CD4-positive, CD25-positive, alpha-beta regulatory T cell (primary cell): ENCODE data around the gene RAB7A. TPM values are rescaled to one million over a fixed set of nuclear protein-coding genes. Genes with fewer than 3 reads are reported as not detected.
A peak's percentile ranks its signal among the peaks of the same experiment; 100 is the strongest.
"Not testable (repeated sequence)": the region's sequence is repeated elsewhere in the genome, so short reads cannot be mapped to it uniquely, and the experiment has no call there.

Experiments used
- ATAC-seq, 2 donors: fragments of 150-1000 bp; cut with Tn5 transposase; one replicate each; pipeline ENCODE4 v1.10.0; 2021; ENCODE audit warnings: low read depth in 2 of 2, moderate number of reproducible peaks in 2 of 2, moderate library complexity in 1 of 2
- DNase-seq, 3 donors: peaks; one replicate each; pipeline versions ENCODE4 v3.0.0 to v3.0.0-alpha.2; 2012 to 2022; ENCODE audit warnings: mixed read lengths in 1 of 3
- H3K27ac ChIP-seq: one replicate; pipeline ENCODE4 v1.7.0; 2013; ENCODE audit warnings: mild to moderate bottlenecking, low read length; ENCODE audit not compliant: insufficient read depth, poor library complexity, severe bottlenecking
- H3K27me3 ChIP-seq: one replicate; pipeline ENCODE4 v1.7.0; 2013; ENCODE audit warnings: low read length; ENCODE audit not compliant: control insufficient read depth, insufficient read depth
- H3K36me3 ChIP-seq: one replicate; pipeline ENCODE4 v1.7.0; 2013; ENCODE audit warnings: mild to moderate bottlenecking, low read length, moderate library complexity; ENCODE audit not compliant: control insufficient read depth, insufficient read depth
- H3K4me1 ChIP-seq: 2 replicates; pipeline ENCODE4 v1.7.0; 2013; ENCODE audit warnings: mild to moderate bottlenecking, low read length; ENCODE audit not compliant: insufficient read depth, control insufficient read depth, poor library complexity, severe bottlenecking
- H3K4me3 ChIP-seq: one replicate; pipeline ENCODE4 v1.7.0; 2013; ENCODE audit warnings: low read depth, mild to moderate bottlenecking, low read length, moderate library complexity
- H3K9me3 ChIP-seq, 2 experiments: 1 replicate in 1 of 2; 2 replicates in 1 of 2; pipeline ENCODE4 v1.7.0; 2013; ENCODE audit warnings: low read length in 2 of 2, mild to moderate bottlenecking in 1 of 2, moderate library complexity in 1 of 2; ENCODE audit not compliant: control insufficient read depth in 2 of 2
- H3K27ac Mint-ChIP-seq, 3 donors: one replicate each; pipeline ENCODE4 v1.8.0; 2020 to 2022; ENCODE audit warnings: mild to moderate bottlenecking in 3 of 3, mixed read lengths in 3 of 3, moderate library complexity in 2 of 3
- H3K27me3 Mint-ChIP-seq: one replicate; pipeline ENCODE4 v1.8.0; 2022; ENCODE audit warnings: mild to moderate bottlenecking, mixed read lengths
- H3K36me3 Mint-ChIP-seq: one replicate; pipeline ENCODE4 v1.8.0; 2020; ENCODE audit warnings: mixed read lengths
- H3K4me1 Mint-ChIP-seq, 4 donors: one replicate each; pipeline ENCODE4 v1.8.0; 2020 to 2022; ENCODE audit warnings: mixed read lengths in 4 of 4, mild to moderate bottlenecking in 1 of 4
- H3K4me3 Mint-ChIP-seq, 4 donors: one replicate each; pipeline ENCODE4 v1.8.0; 2020 to 2022; ENCODE audit warnings: mild to moderate bottlenecking in 4 of 4, mixed read lengths in 4 of 4, moderate library complexity in 3 of 4
- H3K9me3 Mint-ChIP-seq, 7 donors: one replicate each; pipeline ENCODE4 v1.8.0; 2020 to 2022; ENCODE audit warnings: mixed read lengths in 7 of 7, mild to moderate bottlenecking in 3 of 7, moderate library complexity in 2 of 7
- polyA plus RNA-seq, 4 donors: library from polyadenylated mRNA; unstranded; fragments of 300-500 nt; fragmentation: Illumina TruSeq; gene quantifications; one replicate each; pipeline ENCODE4 v1.2.3, GENCODE V29; 2021
- total RNA-seq: library from RNA; stranded (reverse); gene quantifications from one replicate; pipeline ENCODE4 v1.2.3, GENCODE V29; 2022

RAB7A gene
- total and polyA plus RNA-seq, 5 donors from 2014 or later, result 156 to 200 (median 180) TPM

GRCh38 chr3:128825117-128825725 lies 99.2 kb downstream of the RAB7A start:
- Mint-ChIP-seq H3K36me3 (peaks cover 9% of the 10 kb centered on the region), H3K9me3 (no peaks in the 10 kb centered on the region), H3K27me3 (no peaks in the 10 kb centered on the region), H3K27ac (peak overlapping the region in 2 of 3 donors; percentile 45 to 91), H3K4me3 (peak overlapping the region in 1 of 4 donors; percentile 27), H3K4me1 (peaks cover 0 to 4% (median 1%) of the 10 kb centered on the region in 4 donors)
- DNase-seq, result no peak
- no peak overlapping the region for H3K4me3 ChIP-seq
- no peaks in the 10 kb centered on the region for H3K9me3 ChIP-seq
- H3K27me3 ChIP-seq, result no peaks in the 10 kb centered on the region
- no peak overlapping the region for H3K27ac ChIP-seq
- no peaks in the 10 kb centered on the region for H3K4me1 ChIP-seq
- no peak for ATAC-seq
- no peaks in the 10 kb centered on the region for H3K36me3 ChIP-seq

DNA sequence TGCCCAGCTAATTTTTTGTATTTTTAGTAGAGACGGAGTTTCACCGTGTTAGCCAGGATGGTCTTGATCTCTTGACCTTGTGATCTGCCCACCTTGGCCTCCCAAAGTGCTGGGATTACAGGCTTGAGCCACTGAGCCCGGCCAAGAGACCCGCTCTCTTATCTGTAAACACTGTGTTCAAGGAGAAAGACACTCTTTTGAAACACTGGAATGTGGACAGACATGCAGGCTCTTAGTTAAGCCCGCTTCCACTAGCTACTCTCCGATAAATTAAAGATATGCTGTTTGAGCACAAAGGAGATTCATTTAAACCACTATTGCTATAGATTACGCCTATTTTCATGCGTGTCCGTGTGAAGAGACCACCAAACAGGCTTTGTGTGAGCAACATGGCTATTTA lies 103.1 kb downstream of the RAB7A start:
- not testable (repeated sequence) for ATAC-seq, H3K9me3 Mint-ChIP-seq, H3K27ac Mint-ChIP-seq, H3K4me1 Mint-ChIP-seq, H3K36me3 ChIP-seq, H3K9me3 ChIP-seq, H3K27ac ChIP-seq, DNase-seq, H3K27me3 ChIP-seq, H3K4me3 ChIP-seq, H3K36me3 Mint-ChIP-seq, H3K4me3 Mint-ChIP-seq, H3K4me1 ChIP-seq, H3K27me3 Mint-ChIP-seq

DNA sequence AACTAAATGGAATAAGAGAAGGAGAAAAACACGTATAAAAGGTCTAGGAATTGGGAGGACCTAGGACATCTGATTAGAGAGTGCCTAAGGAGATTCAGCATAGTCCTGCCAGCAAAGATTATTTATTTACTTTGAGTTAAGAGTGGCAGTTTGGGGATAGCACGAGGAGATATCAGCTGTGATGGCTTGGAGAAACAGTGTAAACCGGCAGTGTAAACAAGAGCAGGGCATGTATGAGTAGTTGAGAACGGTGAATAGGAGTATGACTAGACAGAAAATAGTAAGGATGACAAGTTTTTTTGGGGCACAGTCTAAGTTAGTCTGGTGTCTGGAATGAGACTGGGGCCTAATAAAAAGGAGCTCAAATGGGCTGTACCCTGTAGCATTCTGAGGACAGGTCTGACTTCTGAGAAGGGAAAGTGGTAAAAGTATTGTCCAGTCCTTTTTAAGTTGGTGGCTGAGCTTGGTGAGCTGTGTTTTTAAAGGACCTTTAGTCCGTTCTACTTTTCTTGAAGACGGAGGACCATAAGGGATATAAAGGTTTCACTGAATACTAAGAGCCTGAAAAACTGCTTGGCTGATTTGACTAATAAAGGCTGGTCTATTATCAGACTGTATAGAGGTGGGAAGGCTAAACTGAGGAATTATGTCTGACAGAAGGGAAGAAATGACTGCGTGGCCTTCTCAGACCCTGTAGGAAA lies 104.1 kb downstream of the RAB7A start:
- not testable (repeated sequence) for DNase-seq, H3K9me3 ChIP-seq, H3K27me3 Mint-ChIP-seq, H3K4me1 Mint-ChIP-seq, H3K4me3 ChIP-seq, H3K27ac ChIP-seq, H3K9me3 Mint-ChIP-seq, H3K36me3 ChIP-seq, H3K36me3 Mint-ChIP-seq, H3K27me3 ChIP-seq, H3K4me3 Mint-ChIP-seq, ATAC-seq, H3K4me1 ChIP-seq, H3K27ac Mint-ChIP-seq

DNA sequence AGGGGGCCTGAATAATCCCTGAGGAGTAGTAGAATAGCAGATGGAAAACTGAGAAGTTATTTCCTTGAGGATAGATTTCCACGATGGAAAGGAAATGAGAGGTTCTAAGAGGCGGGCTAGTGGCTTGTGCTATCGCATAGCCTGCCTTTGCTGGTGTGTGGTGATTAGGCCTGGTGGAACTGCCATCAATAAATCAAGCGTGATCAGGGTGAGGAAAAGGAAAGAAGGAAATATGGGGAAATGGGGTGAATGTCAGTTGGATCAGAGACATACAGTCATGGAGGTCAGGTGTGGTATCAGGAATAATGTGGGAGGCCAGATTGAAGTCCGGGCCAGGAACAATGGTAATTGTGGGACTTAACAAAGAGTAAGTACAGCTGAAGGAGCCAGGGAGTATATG lies 104.8 kb downstream of the RAB7A start:
- H3K27me3 Mint-ChIP-seq, H3K36me3 ChIP-seq, H3K4me1 Mint-ChIP-seq, H3K36me3 Mint-ChIP-seq, H3K9me3 ChIP-seq, H3K4me3 ChIP-seq, H3K9me3 Mint-ChIP-seq, H3K27ac Mint-ChIP-seq, ATAC-seq, H3K27me3 ChIP-seq, H3K27ac ChIP-seq, H3K4me1 ChIP-seq, DNase-seq, H3K4me3 Mint-ChIP-seq: not testable (repeated sequence)

- DNase-seq, H3K9me3 ChIP-seq, H3K27ac Mint-ChIP-seq, H3K4me3 Mint-ChIP-seq, H3K4me1 Mint-ChIP-seq, H3K4me3 ChIP-seq, H3K9me3 Mint-ChIP-seq, ATAC-seq, H3K36me3 Mint-ChIP-seq, H3K36me3 ChIP-seq, H3K27me3 Mint-ChIP-seq, H3K27me3 ChIP-seq, H3K4me1 ChIP-seq, H3K27ac ChIP-seq: not testable (repeated sequence)
These were observed 107.0 kb downstream of the RAB7A start for GRCh38 chr3:128832979-128833378.

DNA sequence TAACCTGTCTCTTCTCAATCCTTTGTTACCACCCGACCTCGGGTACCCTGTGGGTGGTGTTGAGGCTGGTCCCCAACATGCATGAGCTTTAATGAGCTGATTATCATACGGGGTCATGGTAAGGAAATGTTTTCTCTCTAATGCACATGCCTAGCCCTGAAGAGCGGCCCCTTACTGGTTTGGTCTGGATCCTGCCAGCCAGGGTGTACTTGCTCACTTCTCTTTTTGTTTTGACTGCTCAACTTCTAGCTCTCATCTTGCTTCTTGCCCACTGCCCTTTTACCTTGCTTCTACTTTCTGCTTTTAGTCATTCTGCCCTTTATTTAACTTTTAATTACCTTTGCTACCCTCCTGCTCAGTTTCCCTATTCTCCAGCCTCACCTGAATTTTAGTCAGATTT lies 109.1 kb downstream of the RAB7A start:
- Histone ChIP-seq H3K36me3 (no peaks in the 10 kb centered on the region), H3K4me3 (no peak overlapping the region), H3K9me3 (no peaks in the 10 kb centered on the region), H3K27me3 (no peaks in the 10 kb centered on the region), H3K4me1 (no peaks in the 10 kb centered on the region), H3K27ac (no peak overlapping the region)
- no peak overlapping the region for H3K4me3 Mint-ChIP-seq
- H3K27me3 Mint-ChIP-seq, result peaks cover 5% of the 10 kb centered on the region
- no peaks in the 10 kb centered on the region for H3K36me3 Mint-ChIP-seq
- no peak overlapping the region for H3K27ac Mint-ChIP-seq
- no peaks in the 10 kb centered on the region for H3K9me3 Mint-ChIP-seq
- DNase-seq (no peak), ATAC-seq (no peak)
- no peaks in the 10 kb centered on the region for H3K4me1 Mint-ChIP-seq

- DNase-seq (no peak), ATAC-seq (no peak)
- H3K27ac Mint-ChIP-seq, result no peak overlapping the region
These were observed 116.2 kb downstream of the RAB7A start for GRCh38 chr3:128841926-128842920.

More at GRCh38 chr3:128841926-128842920, 116.2 kb downstream of the RAB7A start:
- Mint-ChIP-seq H3K27me3 (no peaks in the 10 kb centered on the region), H3K4me1 (peaks cover 0 to 20% (median 11%) of the 10 kb centered on the region in 4 donors), H3K9me3 (no peaks in the 10 kb centered on the region), H3K4me3 (no peak overlapping the region), H3K36me3 (no peaks in the 10 kb centered on the region)
- peaks cover 19% of the 10 kb centered on the region for H3K4me1 ChIP-seq
- no peaks in the 10 kb centered on the region for H3K9me3 ChIP-seq
- H3K36me3 ChIP-seq, result no peaks in the 10 kb centered on the region
- H3K27ac ChIP-seq, result no peak overlapping the region
- no peaks in the 10 kb centered on the region for H3K27me3 ChIP-seq
- no peak overlapping the region for H3K4me3 ChIP-seq
